Erythroblast (primary cell): Measurements from ENCODE around the gene CLEC9A.

ENCODE experiments used
- GATA1 ChIP-seq: IDR thresholded peaks from 2 replicates; pipeline ENCODE4 v1.6.1; 2011; ENCODE audit warnings: low read depth, mild to moderate bottlenecking, control low read depth, low read length, moderate library complexity
- POLR2A ChIP-seq: IDR thresholded peaks from 2 replicates; pipeline ENCODE4 v1.6.1; 2011; ENCODE audit warnings: mild to moderate bottlenecking, low read length

GRCh38 chr12:9999016-9999415 is 31.5 kb upstream of the CLEC9A start, which contains the start of gene CLEC1B:
- TF ChIP-seq POLR2A (no peak), GATA1 (no peak)
